B cell (primary cell): ENCODE results near the gene RAB3C. TPM values are rescaled to one million over a fixed set of nuclear protein-coding genes. Genes with fewer than 3 reads are reported as not detected.
"Not testable (repeated sequence)": the region's sequence is repeated elsewhere in the genome, so short reads cannot be mapped to it uniquely, and the experiment has no call there.

ENCODE experiments used
- ATAC-seq: fragments of 200-7000 bp; cut with Tn5 transposase; one replicate; pipeline ENCODE4 v1.10.0; 2021; ENCODE audit warnings: low read depth, mild to moderate bottlenecking, moderate number of reproducible peaks, moderate library complexity
- CTCF ChIA-PET: fragments of 350-600 bp; sonication (Branson Sonifier 250); formaldehyde crosslinking; loops from one replicate; lab custom pipeline; 2021; ENCODE audit warnings: antibody characterized with exemption, inconsistent platforms; lab: Charles Lee
- POLR2A ChIA-PET: fragments of 350-600 bp; sonication (Branson Sonifier 250); formaldehyde crosslinking; loops from one replicate; lab custom pipeline; 2021; ENCODE audit warnings: antibody characterized with exemption; lab: Charles Lee
- DNase-seq: peaks from one replicate; pipeline ENCODE4 v3.0.0; 2013
- H2AFZ ChIP-seq: 2 replicates; pipeline ENCODE4 v1.6.1; 2012; ENCODE audit warnings: mild to moderate bottlenecking, low read depth, low read length; ENCODE audit not compliant: insufficient read depth, poor library complexity, severe bottlenecking
- H3K27ac ChIP-seq, 2 donors: 1 replicate in 1 of 2; 2 replicates in 1 of 2; pipeline ENCODE4 v1.5.1; 2012 to 2013; ENCODE audit warnings: low read length in 2 of 2, mild to moderate bottlenecking in 2 of 2, moderate library complexity in 1 of 2
- H3K27me3 ChIP-seq, 4 experiments: fragments of 200-600 bp in 1 of 4; sonication (generic) in 1 of 4; replicated peaks in 1 of 4; 1 replicate in 2 of 4; 2 replicates in 2 of 4; pipeline versions ENCODE4 v1.6.1 to v1.7.0; 2013 to 2016; ENCODE audit warnings: low read length in 3 of 4, mild to moderate bottlenecking in 2 of 4, mixed read lengths in 1 of 4, moderate library complexity in 1 of 4; ENCODE audit not compliant: insufficient read depth in 4 of 4, control insufficient read depth in 3 of 4; ENCODE audit errors: control extremely low read depth in 1 of 4
- H3K36me3 ChIP-seq, 2 experiments: replicated peaks in 1 of 2; 1 replicate in 1 of 2; 2 replicates in 1 of 2; pipeline versions ENCODE4 v1.6.1 to v1.7.1; 2013; ENCODE audit warnings: low read length in 1 of 2; ENCODE audit not compliant: insufficient read depth in 2 of 2, control insufficient read depth in 1 of 2; ENCODE audit errors: control extremely low read depth in 1 of 2, extremely low read depth in 1 of 2
- H3K4me1 ChIP-seq, 2 donors: fragments of 200-600 bp in 1 of 2; sonication (generic) in 1 of 2; 1 replicate in 1 of 2; 2 replicates in 1 of 2; pipeline versions ENCODE4 v1.5.1 to v1.6.1; 2013 to 2017; ENCODE audit warnings: low read length in 2 of 2; ENCODE audit not compliant: control insufficient read depth in 2 of 2, insufficient read depth in 2 of 2
- H3K4me2 ChIP-seq: replicated peaks from 2 replicates; pipeline ENCODE3; 2012; ENCODE audit warnings: mild to moderate bottlenecking, low read depth, low read length; ENCODE audit not compliant: poor library complexity, severe bottlenecking
- H3K4me3 ChIP-seq, 5 experiments: fragments of 200-600 bp in 1 of 5; sonication (generic) in 1 of 5; 1 replicate in 3 of 5; 2 replicates in 2 of 5; pipeline versions ENCODE4 v1.5.1 to v1.7.0; 2011 to 2016; ENCODE audit warnings: low read length in 4 of 5, mild to moderate bottlenecking in 4 of 5, low read depth in 2 of 5, control low read depth in 1 of 5, moderate library complexity in 1 of 5; ENCODE audit not compliant: insufficient read depth in 1 of 5; ENCODE audit errors: control extremely low read depth in 1 of 5, extremely low read depth in 1 of 5
- H3K79me2 ChIP-seq: fragments of 200-600 bp; sonication (generic); one replicate; pipeline ENCODE4 v1.6.0; 2016; ENCODE audit warnings: low read length; ENCODE audit not compliant: control insufficient read depth, insufficient read depth
- H3K9ac ChIP-seq: fragments of 200-600 bp; sonication (generic); 2 replicates; pipeline ENCODE4 v1.6.1; 2017; ENCODE audit warnings: mild to moderate bottlenecking, low read length, moderate library complexity
- H3K9me3 ChIP-seq, 3 donors: one replicate each; pipeline versions ENCODE4 v1.6.1 to v1.7.1; 2013; ENCODE audit warnings: low read length in 2 of 3; ENCODE audit not compliant: control insufficient read depth in 2 of 3, insufficient read depth in 1 of 3; ENCODE audit errors: control extremely low read depth in 1 of 3
- H4K20me1 ChIP-seq: 2 replicates; pipeline ENCODE4 v1.6.0; 2012; ENCODE audit warnings: mild to moderate bottlenecking, low read length; ENCODE audit not compliant: insufficient read depth, control insufficient read depth, poor library complexity, severe bottlenecking
- H3K27ac Mint-ChIP-seq: one replicate; pipeline ENCODE4 v1.8.0; 2021; ENCODE audit warnings: mixed read lengths
- H3K27me3 Mint-ChIP-seq: one replicate; pipeline ENCODE4 v1.8.0; 2021; ENCODE audit warnings: mixed read lengths
- H3K4me1 Mint-ChIP-seq: one replicate; pipeline ENCODE4 v1.8.0; 2021; ENCODE audit warnings: mixed read lengths
- H3K4me3 Mint-ChIP-seq: one replicate; pipeline ENCODE4 v1.8.0; 2021; ENCODE audit warnings: mixed read lengths
- H3K9me3 Mint-ChIP-seq: one replicate; pipeline ENCODE4 v1.8.0; 2022; ENCODE audit warnings: mixed read lengths; ENCODE audit not compliant: insufficient read depth
- CTCF ChIP-seq: fragments of 200-600 bp; IDR thresholded peaks from one replicate; pipeline ENCODE4 v1.8.0; 2022; ENCODE audit warnings: antibody characterized with exemption, mild to moderate bottlenecking
- EZH2 ChIP-seq: IDR thresholded peaks from 2 replicates; pipeline ENCODE4 v1.6.1; 2012; ENCODE audit warnings: borderline replicate concordance, low read depth, mild to moderate bottlenecking, moderate library complexity, low read length; ENCODE audit not compliant: insufficient read depth, poor library complexity, severe bottlenecking
- WGBS: methylation state at CpG from one replicate; pipeline ENCODE4 v1.1.5; 2013; ENCODE audit warnings: missing lambda C conversion rate; ENCODE audit not compliant: insufficient coverage; 5-methylcytosine and 5-hydroxymethylcytosine counted together
- intact Hi-C: fragments of 100-400 bp; cut with micrococcal nuclease; formaldehyde crosslinking; loops from one replicate; pipeline ENCODE4 v1.10.0; 2022
- polyA plus RNA-seq: library from polyadenylated mRNA; depleted of rRNA; stranded (reverse); fragments of >200 nt; gene quantifications from 2 replicates; pipeline ENCODE4 v1.2.3, GENCODE V29; 2012
- total RNA-seq, 2 donors: library from RNA; stranded (reverse); fragments of 120-200 nt in 1 of 2; gene quantifications; 1 replicate in 1 of 2; 2 replicates in 1 of 2; pipeline versions ENCODE4 v1.2.3 to v1.2.4, GENCODE V29; 2013 to 2022

RAB3C gene
- total and polyA plus RNA-seq, 2 donors (not counting 1 experiment from before 2014, with no cell fraction given), result 0.20 to 0.58 TPM

DNA sequence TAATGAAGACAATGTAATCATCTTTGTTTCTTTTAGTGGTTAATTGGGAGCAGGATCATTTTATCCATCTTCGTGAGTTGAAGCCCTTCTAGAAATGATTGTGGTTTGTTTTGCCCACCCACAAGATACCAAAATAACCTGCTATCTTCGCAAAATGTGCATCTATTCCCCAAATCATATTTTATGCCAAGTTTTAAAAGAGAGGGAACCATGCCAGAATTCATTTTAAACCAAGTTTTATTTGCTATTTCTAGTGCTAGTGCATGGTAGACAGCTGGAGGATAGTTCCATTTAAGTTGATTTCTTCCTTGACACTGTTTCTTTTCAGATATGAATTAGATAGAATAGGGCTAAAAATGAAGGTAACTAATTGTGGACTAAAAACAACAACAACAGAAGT is 104.2 kb downstream of the RAB3C start:
- WGBS, result no CpG with 5 or more reads among the region's 2 CpGs
- Histone ChIP-seq H3K27me3 (no peaks in the 10 kb centered on the region), H3K4me1 (no peaks in the 10 kb centered on the region), H3K36me3 (no peaks in the 10 kb centered on the region), H3K9ac (no peak overlapping the region), H3K4me2 (no peak overlapping the region), H3K9me3 (no peaks in the 10 kb centered on the region), H4K20me1 (no peaks in the 10 kb centered on the region), H2AFZ (no peak overlapping the region), H3K4me3 (no peak overlapping the region), H3K27ac (no peak overlapping the region), H3K79me2 (no peaks in the 10 kb centered on the region)
- Mint-ChIP-seq H3K27me3 (no peaks in the 10 kb centered on the region), H3K4me1 (no peaks in the 10 kb centered on the region), H3K27ac (no peak overlapping the region), H3K9me3 (no peaks in the 10 kb centered on the region), H3K4me3 (no peak overlapping the region)
- no peak for ATAC-seq
- CTCF ChIA-PET, result no interaction called here
- POLR2A ChIA-PET, result no interaction called here
- TF ChIP-seq CTCF, result no peak
- TF ChIP-seq EZH2, result no peak
- intact Hi-C loops, result no loop called here
- DNase-seq, result no peak

DNA sequence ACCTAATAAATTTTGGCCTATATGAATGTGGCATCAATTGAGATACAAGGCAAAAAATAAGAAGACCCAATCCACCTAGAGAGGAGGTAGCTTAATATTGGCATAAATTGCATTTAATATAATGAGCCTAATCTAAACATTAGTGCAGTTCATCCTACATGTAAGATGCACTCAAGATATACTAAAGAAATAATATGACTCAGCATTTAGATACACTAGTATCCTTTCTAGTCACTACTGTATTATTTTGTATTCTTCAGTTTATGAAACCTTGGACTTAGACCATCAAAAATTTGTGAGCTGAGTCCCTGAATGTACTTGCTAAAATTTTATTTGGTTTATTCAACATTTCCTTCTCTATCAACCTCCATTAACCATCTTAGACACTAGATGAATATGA is 104.7 kb downstream of the RAB3C start:
- H2AFZ ChIP-seq, result no peak overlapping the region
- no peaks in the 10 kb centered on the region for H4K20me1 ChIP-seq
- Mint-ChIP-seq H3K27ac (no peak overlapping the region), H3K27me3 (no peaks in the 10 kb centered on the region), H3K4me1 (no peaks in the 10 kb centered on the region), H3K4me3 (no peak overlapping the region), H3K9me3 (no peaks in the 10 kb centered on the region)
- H3K9me3 ChIP-seq, result no peaks in the 10 kb centered on the region
- no peak overlapping the region for H3K9ac ChIP-seq
- H3K36me3 ChIP-seq, result no peaks in the 10 kb centered on the region
- H3K79me2 ChIP-seq, result no peaks in the 10 kb centered on the region
- intact Hi-C loops, result no loop called here
- no peak overlapping the region for H3K4me3 ChIP-seq
- POLR2A ChIA-PET, result no interaction called here
- ATAC-seq (no peak), DNase-seq (no peak)
- no peaks in the 10 kb centered on the region for H3K4me1 ChIP-seq
- no peak overlapping the region for H3K27ac ChIP-seq
- CTCF ChIA-PET, result no interaction called here
- TF ChIP-seq CTCF (no peak), EZH2 (no peak)
- no peak overlapping the region for H3K4me2 ChIP-seq
- H3K27me3 ChIP-seq, result no peaks in the 10 kb centered on the region

- CTCF ChIA-PET, H3K79me2 ChIP-seq, H3K27ac ChIP-seq, H3K9me3 Mint-ChIP-seq, POLR2A ChIA-PET, H3K27me3 Mint-ChIP-seq, DNase-seq, H2AFZ ChIP-seq, intact Hi-C loops, H3K9me3 ChIP-seq, ATAC-seq, H3K4me1 ChIP-seq, H3K4me3 ChIP-seq, H3K36me3 ChIP-seq, H3K27me3 ChIP-seq, H3K4me1 Mint-ChIP-seq, H4K20me1 ChIP-seq, H3K27ac Mint-ChIP-seq, H3K4me3 Mint-ChIP-seq, H3K9ac ChIP-seq, H3K4me2 ChIP-seq: not testable (repeated sequence)
- 98% methylated on average over 4 of the region's 5 CpGs for WGBS
These were observed 116.3 kb downstream of the RAB3C start for GRCh38 chr5:58699088-58699761.
